Measurements from ENCODE around the gene EHMT1. TPM values are rescaled to one million over a fixed set of nuclear protein-coding genes. Genes with fewer than 3 reads are reported as not detected.

EHMT1 gene
- total and polyA plus RNA-seq, 2 donors (not counting 1 experiment from before 2014, with no cell fraction given) = 101 to 394 TPM

- intact Hi-C loops (cut with micrococcal nuclease) = no loop called here
- no peak for ATAC-seq (ENCODE audit: low read depth)
- Histone ChIP-seq H3K36me3 (replicated peaks in 1 of 2; ENCODE audit: control extremely low read depth in 1 of 2, control insufficient read depth in 1 of 2, extremely low read depth in 1 of 2, insufficient read depth in 2 of 2, low read length in 1 of 2) (peaks cover 0 to 55% of the 10 kb centered on the region in 2 experiments), H3K27me3 (replicated peaks in 1 of 4; ENCODE audit: control extremely low read depth in 1 of 4, control insufficient read depth in 3 of 4, insufficient read depth in 4 of 4, low read length in 3 of 4) (no peaks in the 10 kb centered on the region), H3K4me2 (replicated peaks; ENCODE audit: low read depth, low read length, poor library complexity, severe bottlenecking) (no peak overlapping the region), H4K20me1 (ENCODE audit: control insufficient read depth, insufficient read depth, low read length, poor library complexity, severe bottlenecking) (no peaks in the 10 kb centered on the region), H3K4me3 (ENCODE audit: control extremely low read depth in 1 of 5, extremely low read depth in 1 of 5, insufficient read depth in 1 of 5, low read depth in 2 of 5, low read length in 4 of 5) (no peak overlapping the region), H3K4me1 (ENCODE audit: control insufficient read depth in 2 of 2, insufficient read depth in 2 of 2, low read length in 2 of 2) (no peaks in the 10 kb centered on the region), H2AFZ (ENCODE audit: insufficient read depth, low read depth, low read length, poor library complexity, severe bottlenecking) (no peak overlapping the region), H3K27ac (ENCODE audit: low read length in 2 of 2) (no peak overlapping the region), H3K79me2 (ENCODE audit: control insufficient read depth, insufficient read depth, low read length) (no peaks in the 10 kb centered on the region), H3K9ac (ENCODE audit: low read length) (no peak overlapping the region), H3K9me3 (ENCODE audit: control extremely low read depth in 1 of 3, control insufficient read depth in 2 of 3, insufficient read depth in 1 of 3, low read length in 2 of 3) (no peaks in the 10 kb centered on the region)
- Mint-ChIP-seq H3K27ac (no peak overlapping the region), H3K9me3 (ENCODE audit: insufficient read depth) (no peaks in the 10 kb centered on the region), H3K4me3 (no peak overlapping the region), H3K27me3 (no peaks in the 10 kb centered on the region), H3K4me1 (peaks cover 13% of the 10 kb centered on the region)
- TF ChIP-seq CTCF (IDR thresholded peaks at IDR 0.05) (no peak), EZH2 (IDR thresholded peaks at IDR 0.05; ENCODE audit: borderline replicate concordance, insufficient read depth, low read depth, low read length, poor library complexity, severe bottlenecking) (no peak)
- CTCF ChIA-PET = no interaction called here
- WGBS (ENCODE audit: insufficient coverage) = 96% methylated on average over 15 of the region's 19 CpGs
- POLR2A ChIA-PET = no interaction called here
- no peak for DNase-seq
Measured at GRCh38 chr9:137802521-137803243, 183.9 kb downstream of the EHMT1 start.

GRCh38 chr9:137804908-137805630 lies 186.3 kb downstream of the EHMT1 start:
- no peaks in the 10 kb centered on the region for H4K20me1 ChIP-seq (ENCODE audit: control insufficient read depth, insufficient read depth, low read length, poor library complexity, severe bottlenecking)
- no peak overlapping the region for H3K4me3 Mint-ChIP-seq
- H3K79me2 ChIP-seq (ENCODE audit: control insufficient read depth, insufficient read depth, low read length) = no peaks in the 10 kb centered on the region
- no peak overlapping the region for H3K27ac ChIP-seq (ENCODE audit: low read length in 2 of 2)
- no peak overlapping the region for H3K4me3 ChIP-seq (ENCODE audit: control extremely low read depth in 1 of 5, extremely low read depth in 1 of 5, insufficient read depth in 1 of 5, low read depth in 2 of 5, low read length in 4 of 5)
- CTCF ChIA-PET = interaction anchor here (0.7 kb wide), 1 partner anchor 196 kb away, joined by 3 read pairs; no protein-coding TSS in a partner anchor
- peaks cover 18% of the 10 kb centered on the region for H3K4me1 Mint-ChIP-seq
- no peak for DNase-seq
- H3K27me3 ChIP-seq (replicated peaks in 1 of 4; ENCODE audit: control extremely low read depth in 1 of 4, control insufficient read depth in 3 of 4, insufficient read depth in 4 of 4, low read length in 3 of 4) = no peaks in the 10 kb centered on the region
- no peaks in the 10 kb centered on the region for H3K27me3 Mint-ChIP-seq
- no peaks in the 10 kb centered on the region for H3K9me3 ChIP-seq (ENCODE audit: control extremely low read depth in 1 of 3, control insufficient read depth in 2 of 3, insufficient read depth in 1 of 3, low read length in 2 of 3)
- POLR2A ChIA-PET = interaction anchor here (0.7 kb wide), 2 partner anchors 11 to 122 kb away, joined by 3 read pairs; no protein-coding TSS in a partner anchor
- no peak for ATAC-seq (ENCODE audit: low read depth)
- H3K4me1 ChIP-seq (ENCODE audit: control insufficient read depth in 2 of 2, insufficient read depth in 2 of 2, low read length in 2 of 2) = peaks cover 0 to 10% of the 10 kb centered on the region in 2 donors
- 95% methylated on average over 14 of the region's 14 CpGs for whole genome bisulfite sequencing (ENCODE audit: insufficient coverage)
- intact Hi-C loops (cut with micrococcal nuclease) = loop anchor here (5.0 kb wide), 1 partner anchor 58 kb away; no protein-coding TSS in a partner anchor
- H3K9me3 Mint-ChIP-seq (ENCODE audit: insufficient read depth) = no peaks in the 10 kb centered on the region
- no peak for TF ChIP-seq EZH2 (IDR thresholded peaks at IDR 0.05; ENCODE audit: borderline replicate concordance, insufficient read depth, low read depth, low read length, poor library complexity, severe bottlenecking)
- no peak for TF ChIP-seq CTCF (IDR thresholded peaks at IDR 0.05)
- no peak overlapping the region for H2AFZ ChIP-seq (ENCODE audit: insufficient read depth, low read depth, low read length, poor library complexity, severe bottlenecking)
- H3K9ac ChIP-seq (ENCODE audit: low read length) = no peak overlapping the region
- peaks cover 2 to 46% of the 10 kb centered on the region in 2 experiments for H3K36me3 ChIP-seq (replicated peaks in 1 of 2; ENCODE audit: control extremely low read depth in 1 of 2, control insufficient read depth in 1 of 2, extremely low read depth in 1 of 2, insufficient read depth in 2 of 2, low read length in 1 of 2)
- peak overlapping the region; percentile 20 for H3K27ac Mint-ChIP-seq
- H3K4me2 ChIP-seq (replicated peaks; ENCODE audit: low read depth, low read length, poor library complexity, severe bottlenecking) = no peak overlapping the region
